PC-9 (cell line): ENCODE measurements around the gene ELL2. TPM values are rescaled to one million over a fixed set of nuclear protein-coding genes. Genes with fewer than 3 reads are reported as not detected.

Experiments used
- BruUV-seq: library from RNA; stranded (reverse); fragments of 400-500 nt; replicated peaks from 2 replicates; lab custom pipeline; 2021; lab: Mats Ljungman, UMichigan
- CTCF ChIA-PET: fragments of 300-600 bp; sonication (Branson Sonifier 250); formaldehyde crosslinking; loops from one replicate; lab custom pipeline; 2022; ENCODE audit warnings: antibody characterized with exemption; lab: Charles Lee
- POLR2A ChIA-PET: fragments of 300-600 bp; sonication (Branson Sonifier 250); formaldehyde crosslinking; loops from one replicate; lab custom pipeline; 2022; ENCODE audit warnings: antibody characterized with exemption; ENCODE audit not compliant: unreplicated experiment; lab: Charles Lee
- DNase-seq, 2 experiments: peaks; one replicate each; pipeline versions ENCODE4 v3.0.0 to v3.0.0-alpha.2; 2015 to 2022; ENCODE audit warnings: mixed read lengths in 1 of 2
- H2AFZ ChIP-seq: fragments of 200-600 bp; sonication (generic); 2 replicates; pipeline ENCODE4 v1.8.1; 2017; ENCODE audit warnings: antibody characterized with exemption
- H3F3A ChIP-seq: fragments of 200-600 bp; sonication (generic); 2 replicates; pipeline ENCODE4 v1.8.1; 2017; ENCODE audit warnings: antibody characterized with exemption, mild to moderate bottlenecking, low read depth; ENCODE audit not compliant: insufficient read depth
- H3K27ac ChIP-seq: fragments of 200-600 bp; sonication (generic); 2 replicates; pipeline ENCODE4 v1.6.1; 2016; ENCODE audit warnings: mixed run types
- H3K27me3 ChIP-seq: fragments of 200-600 bp; sonication (generic); 2 replicates; pipeline ENCODE4 v1.6.1; 2016; ENCODE audit warnings: low read depth, mixed run types; ENCODE audit not compliant: insufficient read depth
- H3K36me3 ChIP-seq: fragments of 200-600 bp; sonication (generic); 2 replicates; pipeline ENCODE4 v1.6.1; 2016; ENCODE audit warnings: low read depth, mixed run types
- H3K4me1 ChIP-seq: fragments of 200-600 bp; sonication (generic); replicated peaks from 2 replicates; pipeline ENCODE4 v1.6.1; 2016; ENCODE audit warnings: mixed run types; ENCODE audit not compliant: insufficient read depth
- H3K4me2 ChIP-seq: fragments of 200-600 bp; sonication (generic); 2 replicates; pipeline ENCODE4 v1.6.1; 2017; ENCODE audit warnings: mixed run types
- H3K4me3 ChIP-seq: fragments of 200-600 bp; sonication (generic); 2 replicates; pipeline ENCODE4 v1.6.1; 2016; ENCODE audit warnings: mixed run types
- H3K79me2 ChIP-seq: fragments of 200-600 bp; sonication (generic); 2 replicates; pipeline ENCODE4 v1.6.1; 2017; ENCODE audit warnings: low read depth, mixed run types
- H3K9me2 ChIP-seq: fragments of 200-600 bp; sonication (generic); 2 replicates; pipeline ENCODE4 v1.8.1; 2017; ENCODE audit warnings: mild to moderate bottlenecking; ENCODE audit not compliant: insufficient read depth
- H3K9me3 ChIP-seq: fragments of 200-600 bp; sonication (generic); 2 replicates; pipeline ENCODE4 v1.8.1; 2016; ENCODE audit warnings: low read depth; ENCODE audit not compliant: insufficient read depth
- H4K20me1 ChIP-seq: fragments of 200-600 bp; sonication (generic); 2 replicates; pipeline ENCODE4 v1.8.1; 2017; ENCODE audit not compliant: insufficient read depth
- CTCF ChIP-seq: fragments of 200-600 bp; sonication (generic); conservative IDR thresholded peaks from 2 replicates; pipeline ENCODE4 v1.6.1; 2017; ENCODE audit warnings: mixed run types, antibody characterized with exemption, mild to moderate bottlenecking, moderate library complexity
- EZH2 ChIP-seq: fragments of 200-600 bp; sonication (generic); IDR thresholded peaks from 2 replicates; pipeline ENCODE4 v1.8.0; 2017; ENCODE audit warnings: antibody characterized with exemption, low read depth
- intact Hi-C: fragments of 100-400 bp; cut with micrococcal nuclease; formaldehyde crosslinking; loops from one replicate; pipeline ENCODE4 v1.10.0; 2022; ENCODE audit not compliant: unreplicated experiment
- total RNA-seq: library from RNA; stranded (reverse); gene quantifications from 2 replicates; pipeline ENCODE4 v1.2.3, GENCODE V29; 2021

Gene ELL2
- total RNA-seq, 1 experiment from 2014 or later, result 25.5 TPM

GRCh38 chr5:95969651-95970358, 8.2 kb upstream of the ELL2 start:
- no peaks in the 10 kb centered on the region for H3K27me3 ChIP-seq
- POLR2A ChIA-PET, result no interaction called here
- no peak overlapping the region for H3K4me2 ChIP-seq
- H3K9me3 ChIP-seq, result 0 out of 2 replicates have a peak, but pooled peaks cover 5% of the 10 kb centered on the region
- H3K9me2 ChIP-seq, result no peaks in the 10 kb centered on the region
- H3K79me2 ChIP-seq, result no peaks in the 10 kb centered on the region
- H3K27ac ChIP-seq, result no peak overlapping the region
- no peak for DNase-seq
- no peaks in the 10 kb centered on the region for H3K36me3 ChIP-seq
- intact Hi-C loops, result loop anchor here (10.0 kb wide), 1 partner anchor 325 kb away; the partner anchor contains the start of gene RFESD
- no peak for TF ChIP-seq CTCF
- TF ChIP-seq EZH2, result no peak
- no peaks in the 10 kb centered on the region for H3F3A ChIP-seq
- no TSS peak for BruUV-seq
- no peaks in the 10 kb centered on the region for H4K20me1 ChIP-seq
- CTCF ChIA-PET, result no interaction called here
- H3K4me3 ChIP-seq, result no peak overlapping the region
- no peak overlapping the region for H2AFZ ChIP-seq
- peaks cover 6% of the 10 kb centered on the region; the same call in 1 of the 2 replicates for H3K4me1 ChIP-seq

- Histone ChIP-seq H3K9me3 (0 out of 2 replicates have a peak, but pooled peaks cover 5% of the 10 kb centered on the region), H3F3A (no peaks in the 10 kb centered on the region), H3K79me2 (no peaks in the 10 kb centered on the region), H3K4me1 (peaks cover 10% of the 10 kb centered on the region), H3K4me3 (no peak overlapping the region), H3K27me3 (no peaks in the 10 kb centered on the region), H3K36me3 (no peaks in the 10 kb centered on the region), H2AFZ (no peak overlapping the region), H3K27ac (no peak overlapping the region), H4K20me1 (no peaks in the 10 kb centered on the region), H3K9me2 (no peaks in the 10 kb centered on the region), H3K4me2 (no peak overlapping the region)
- POLR2A ChIA-PET, result no interaction called here
- BruUV-seq, result no TSS peak
- CTCF ChIA-PET, result no interaction called here
- DNase-seq, result no peak
- intact Hi-C loops, result loop anchor here (10.0 kb wide), 1 partner anchor 324 kb away; the partner anchor contains the start of gene RFESD
- TF ChIP-seq CTCF, result no peak
- no peak for TF ChIP-seq EZH2
These were observed 7.4 kb upstream of the ELL2 start for GRCh38 chr5:95969055-95969454.

- ChIA-PET CTCF (no interaction called here), POLR2A (no interaction called here)
- Histone ChIP-seq H3K9me3 (0 out of 2 replicates have a peak, but pooled peaks cover 5% of the 10 kb centered on the region), H3F3A (peaks cover 8% of the 10 kb centered on the region), H3K9me2 (no peaks in the 10 kb centered on the region), H3K4me3 (no peak overlapping the region), H3K36me3 (no peaks in the 10 kb centered on the region), H3K4me2 (no peak overlapping the region), H3K4me1 (peaks cover 27% of the 10 kb centered on the region), H3K27me3 (no peaks in the 10 kb centered on the region), H3K27ac (no peak overlapping the region), H4K20me1 (no peaks in the 10 kb centered on the region), H3K79me2 (no peaks in the 10 kb centered on the region), H2AFZ (no peak overlapping the region)
- no peak for DNase-seq
- BruUV-seq, result no TSS peak
- TF ChIP-seq EZH2 (no peak), CTCF (no peak)
- intact Hi-C loops, result loop anchor here (10.0 kb wide), 1 partner anchor 322 kb away; the partner anchor contains the start of gene RFESD
These were observed 5.6 kb upstream of the ELL2 start for GRCh38 chr5:95967236-95967635.
